K562 (cell line): Measurements from ENCODE around the gene KLF13. TPM values are rescaled to one million over a fixed set of nuclear protein-coding genes. Genes with fewer than 3 reads are reported as not detected.

ENCODE experiments used
- ATAC-seq: fragments of 200-7000 bp; cut with Tn5 transposase; 3 replicates; pipeline ENCODE4 v1.9.1; 2020; ENCODE audit warnings: moderate library complexity
- BruUV-seq: library from RNA; stranded (reverse); fragments of 400-500 nt; replicated peaks from 2 replicates; lab custom pipeline; 2021; lab: Mats Ljungman, UMichigan
- CTCF ChIA-PET: fragments of 300-600 bp; formaldehyde crosslinking; extraction: SDS; loops from one replicate; lab custom pipeline; 2021; ENCODE audit warnings: low intra/inter-chr PET ratio; lab: Yijun Ruan, JAX
- POLR2A ChIA-PET: fragments of 300-600, 350-650 bp; sonication (Branson Sonifier 250); formaldehyde crosslinking; extraction: SDS; loops from one replicate; lab custom pipeline; 2021; ENCODE audit warnings: antibody characterized with exemption, inconsistent platforms; lab: Yijun Ruan, JAX
- DNase-seq, 4 experiments: peaks; one replicate each; pipeline versions ENCODE4 v3.0.0 to v3.0.0-alpha.2; 2011 to 2018; ENCODE audit warnings: low spot score in 3 of 4, mixed read lengths in 3 of 4; ENCODE audit errors: extremely low read depth in 1 of 4
- FAIRE-seq: peaks from 2 replicates; lab custom pipeline; 2011; peaks lifted over from hg19 to GRCh38; lab: Jason Lieb, UNC
- H2AFZ ChIP-seq: 2 replicates; pipeline ENCODE4 v1.6.0; 2011; ENCODE audit warnings: low read depth, low read length, control low read depth, inconsistent platforms
- H3K27ac ChIP-seq: fragments of 200-600 bp; 3 replicates; pipeline ENCODE4 v1.8.0; 2011; ENCODE audit warnings: low read depth, mild to moderate bottlenecking, control low read depth, inconsistent platforms, low read length, moderate library complexity, mixed read lengths; ENCODE audit errors: extremely low read depth
- H3K27me3 ChIP-seq, 2 experiments: fragments of 300-600 bp in 1 of 2; 2 replicates in 1 of 2; 3 replicates in 1 of 2; pipeline versions ENCODE4 v1.6.0 to v1.8.0; 2011; ENCODE audit warnings: inconsistent platforms in 2 of 2, low read length in 2 of 2, mild to moderate bottlenecking in 1 of 2, mixed read lengths in 1 of 2, moderate library complexity in 1 of 2; ENCODE audit not compliant: control insufficient read depth in 2 of 2, insufficient read depth in 2 of 2
- H3K36me3 ChIP-seq: fragments of 300-600 bp; 3 replicates; pipeline ENCODE4 v1.8.0; 2011; ENCODE audit warnings: mild to moderate bottlenecking, low read length, inconsistent platforms; ENCODE audit not compliant: control insufficient read depth, insufficient read depth
- H3K4me1 ChIP-seq, 2 experiments: fragments of 200-600 bp in 1 of 2; replicated peaks in 1 of 2; 2 replicates in 1 of 2; 3 replicates in 1 of 2; pipeline versions ENCODE4 v1.5.1 to v1.8.0; 2011; ENCODE audit warnings: inconsistent platforms in 2 of 2, low read length in 2 of 2, mild to moderate bottlenecking in 1 of 2, mixed read lengths in 1 of 2, moderate library complexity in 1 of 2; ENCODE audit not compliant: control insufficient read depth in 2 of 2, insufficient read depth in 2 of 2
- H3K4me2 ChIP-seq: 2 replicates; pipeline ENCODE4 v1.6.1; 2011; ENCODE audit warnings: low read length, control low read depth, inconsistent platforms, mixed read lengths; ENCODE audit not compliant: insufficient read depth
- H3K4me3 ChIP-seq: fragments of 200-600 bp; sonication (generic), shearing (Covaris generic); 2 replicates; pipeline ENCODE4 v1.5.1; 2016; ENCODE audit warnings: control low read depth, inconsistent platforms
- H3K79me2 ChIP-seq: fragments of 200-600 bp; 3 replicates; pipeline ENCODE4 v1.8.0; 2011; ENCODE audit warnings: low read length, inconsistent platforms; ENCODE audit not compliant: control insufficient read depth, insufficient read depth
- H3K9ac ChIP-seq, 2 experiments: 2 replicates each; pipeline versions ENCODE4 v1.6.0 to v1.6.1; 2011; ENCODE audit warnings: low read depth in 2 of 2, low read length in 2 of 2, control low read depth in 1 of 2, inconsistent platforms in 1 of 2, mild to moderate bottlenecking in 1 of 2, mixed read lengths in 1 of 2; ENCODE audit not compliant: insufficient read depth in 1 of 2
- H3K9me1 ChIP-seq: one replicate; pipeline ENCODE4 v1.6.0; 2011; ENCODE audit warnings: inconsistent platforms, mild to moderate bottlenecking, low read length, moderate library complexity; ENCODE audit not compliant: control insufficient read depth, insufficient read depth
- H3K9me3 ChIP-seq: replicated peaks from 2 replicates; pipeline ENCODE4 v1.5.1; 2011; ENCODE audit warnings: low read depth, low read length, inconsistent platforms; ENCODE audit not compliant: control insufficient read depth, insufficient read depth
- H4K20me1 ChIP-seq: replicated peaks from 2 replicates; pipeline ENCODE4 v1.6.1; 2011; ENCODE audit warnings: low read length, inconsistent platforms, mixed read lengths; ENCODE audit not compliant: control insufficient read depth, insufficient read depth
- KDM1A ChIP-seq, 2 experiments: fragments of 450-650 bp; IDR thresholded peaks; 2 replicates each; pipeline ENCODE4 v1.6.1; 2016; ENCODE audit warnings: mild to moderate bottlenecking in 2 of 2
- RBM15 ChIP-seq: fragments of 200-400 bp; formaldehyde crosslinking; IDR thresholded peaks from 2 replicates; pipeline ENCODE4 v1.6.1; 2018; ENCODE audit warnings: mild to moderate bottlenecking, low read length, moderate library complexity; ENCODE audit not compliant: insufficient read depth
- SETDB1 ChIP-seq: IDR thresholded peaks from one replicate; pipeline ENCODE4 v1.6.1; 2012; ENCODE audit warnings: low read length, control low read depth, inconsistent platforms
- U2AF1 ChIP-seq: fragments of 200-400 bp; formaldehyde crosslinking; optimal IDR thresholded peaks from 2 replicates; pipeline ENCODE3; 2017; ENCODE audit warnings: mild to moderate bottlenecking, low read depth, low read length, moderate library complexity
- ZBTB12 ChIP-seq: fragments of 250-450 bp; sonication (Bioruptor Pico); IDR thresholded peaks from 2 replicates; pipeline ENCODE4 v1.4.0; 2020
- ZKSCAN3 ChIP-seq: fragments of 250-450 bp; sonication (Bioruptor Pico); IDR thresholded peaks from 2 replicates; pipeline ENCODE4 v1.4.0; 2020
- ZNF263 ChIP-seq: sonication (generic); formaldehyde crosslinking; IDR thresholded peaks from 2 replicates; pipeline ENCODE4 v1.8.0; 2022; ENCODE audit warnings: mild to moderate bottlenecking, missing genetic modification reagents, borderline replicate concordance
- ZNF511 ChIP-seq: sonication (generic); formaldehyde crosslinking; IDR thresholded peaks from 2 replicates; pipeline ENCODE4 v1.8.0; 2022; ENCODE audit warnings: mild to moderate bottlenecking, missing genetic modification reagents
- WGBS: fragments of 100-300 bp; shearing (Covaris generic); methylation state at CpG from one replicate; pipeline ENCODE4 v1.1.6; 2016; ENCODE audit warnings: low coverage, mixed read lengths; ENCODE audit not compliant: insufficient coverage; ENCODE audit errors: missing lambda C conversion rate; 5-methylcytosine and 5-hydroxymethylcytosine counted together
- in situ Hi-C: fragments of 300-500 bp; cut with MboI; formaldehyde crosslinking; loops from 4 replicates; pipeline ENCODE4 v1.15.0; 2018; ENCODE audit warnings: inconsistent platforms, mixed read lengths
- intact Hi-C: fragments of 100-400 bp; cut with micrococcal nuclease; formaldehyde crosslinking; loops from 2 replicates; pipeline ENCODE4 v1.14.2; 2022
- polyA plus RNA-seq, 8 experiments: library from polyadenylated mRNA; depleted of rRNA in 4 of 8; stranded (reverse) in 5 of 8; unstranded in 3 of 8; fragments of >200 nt; fragmentation: Nextera tagmentation in 2 of 8; fragmentation: Illumina TruSeq in 1 of 8; extraction: Ambion mirVana in 2 of 8; extraction: Trizol in 1 of 8; gene quantifications; 2 replicates each; pipeline versions ENCODE4 v1.2.1 to v1.2.3, GENCODE V29; 2011 to 2014; ENCODE audit warnings: inconsistent platforms in 1 of 8, missing spikeins in 1 of 8
- total RNA-seq, 7 experiments: library from RNA; depleted of rRNA in 6 of 7; stranded (reverse); fragments of >200 nt in 6 of 7; fragmentation: Illumina TruSeq in 2 of 7; extraction: Trizol in 2 of 7; gene quantifications; 2 replicates each; pipeline versions ENCODE4 v1.2.1 to v1.2.3, GENCODE V29; 2011 to 2021; ENCODE audit warnings: low replicate concordance in 1 of 7
- TF ChIP-seq, protein P1 (sequence below): fragments of 250-450 bp; sonication (Bioruptor Pico); IDR thresholded peaks from 2 replicates; pipeline ENCODE4 v1.6.1; 2021; ENCODE audit warnings: mild to moderate bottlenecking

The KLF13 gene
- total and polyA plus RNA-seq, 9 of the 15 experiments (the other 6 are each of a cell fraction or from before 2014, with no cell fraction given) = 1.8 to 10.5 (median 4.8) TPM

GRCh38 chr15:31347981-31348803 is 21.6 kb downstream of the KLF13 start:
- peaks cover 0 to 17% of the 10 kb centered on the region in 2 experiments; a peak in 3 of 5 replicates for H3K27me3 ChIP-seq

More at GRCh38 chr15:31347981-31348803, 21.6 kb downstream of the KLF13 start:
- ChIA-PET POLR2A (interaction anchor here (0.7 to 2.5 kb wide), 4 partner anchors 9 to 16 kb away, joined by 3 to 12 read pairs (median 3); no protein-coding TSS in a partner anchor), CTCF (no interaction called here)
- no peaks in the 10 kb centered on the region for H3K79me2 ChIP-seq
- in situ Hi-C loops = no loop called here
- H3K9me3 ChIP-seq = no peaks in the 10 kb centered on the region
- H3K4me3 ChIP-seq = no peak overlapping the region
- ATAC-seq = no peak
- 49% methylated on average over 16 of the region's 19 CpGs for WGBS
- H3K9ac ChIP-seq = peak overlapping the region in 1 of 2 experiments; percentile 20; a peak in 1 of 4 replicates
- peaks cover 6 to 40% of the 10 kb centered on the region in 2 experiments; a peak in 4 of 5 replicates for H3K4me1 ChIP-seq
- no peak overlapping the region for H3K4me2 ChIP-seq
- H3K9me1 ChIP-seq = no peaks in the 10 kb centered on the region
- no peak overlapping the region for H2AFZ ChIP-seq
- H3K27ac ChIP-seq = no peak overlapping the region
- H3K36me3 ChIP-seq = no peaks in the 10 kb centered on the region
- peaks cover 32% of the 10 kb centered on the region for H4K20me1 ChIP-seq
- BruUV-seq = no TSS peak
- intact Hi-C loops = no loop called here
- no peak for DNase-seq
- FAIRE-seq = no peak
- no peak for TF ChIP-seq SETDB1
- no peak for TF ChIP-seq ZNF263
- no peak for TF ChIP-seq ZBTB12 (CRISPR knock-in tag)
- TF ChIP-seq RBM15 = no peak
- no peak for TF ChIP-seq ZNF511 (CRISPR knock-in tag)
- TF ChIP-seq U2AF1 = no peak
- no peak for TF ChIP-seq KDM1A (IDR thresholded peaks at IDR 0.05)
- no peak for TF ChIP-seq ZKSCAN3 (CRISPR knock-in tag)
- TF ChIP-seq, protein P1, sequence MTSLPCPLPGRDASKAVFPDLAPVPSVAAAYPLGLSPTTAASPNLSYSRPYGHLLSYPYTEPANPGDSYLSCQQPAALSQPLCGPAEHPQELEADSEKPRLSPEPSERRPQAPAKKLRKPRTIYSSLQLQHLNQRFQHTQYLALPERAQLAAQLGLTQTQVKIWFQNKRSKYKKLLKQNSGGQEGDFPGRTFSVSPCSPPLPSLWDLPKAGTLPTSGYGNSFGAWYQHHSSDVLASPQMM (CRISPR knock-in tag) = no peak
